ENCODE measurements around the gene VSNL1. TPM values are rescaled to one million over a fixed set of nuclear protein-coding genes. Genes with fewer than 3 reads are reported as not detected.

VSNL1 gene
- total RNA-seq, 1 experiment from 2014 or later, result not detected

GRCh38 chr2:17630089-17630488 lies 89.6 kb downstream of the VSNL1 start:
- Histone ChIP-seq H3K36me3 (ENCODE audit: low read depth, low read length) (no peaks in the 10 kb centered on the region), H3K9me2 (replicated peaks; ENCODE audit: low read length) (no peaks in the 10 kb centered on the region), H3K27ac (ENCODE audit: low read length) (no peak overlapping the region), H3K4me1 (ENCODE audit: insufficient read depth, low read length) (no peaks in the 10 kb centered on the region), H4K20me1 (ENCODE audit: low read length) (no peaks in the 10 kb centered on the region), H3F3A (ENCODE audit: low read length, unreplicated experiment) (no peaks in the 10 kb centered on the region), H2AFZ (ENCODE audit: low read length) (no peak overlapping the region), H3K4me2 (ENCODE audit: low read length) (no peak overlapping the region), H3K79me2 (ENCODE audit: low read length) (no peaks in the 10 kb centered on the region), H3K9me3 (ENCODE audit: low read length) (peaks cover 3% of the 10 kb centered on the region; the same call in 1 of the 2 replicates), H3K4me3 (ENCODE audit: low read length) (no peak overlapping the region), H3K9ac (ENCODE audit: low read length) (no peak overlapping the region), H3K27me3 (ENCODE audit: low read length) (no peaks in the 10 kb centered on the region)
- DNase-seq (no peak), ATAC-seq (no peak)
- ChIA-PET POLR2A (ENCODE audit: unreplicated experiment) (no interaction called here), CTCF (no interaction called here)
- intact Hi-C loops (cut with micrococcal nuclease), result no loop called here
- no TSS peak for BruUV-seq (replicated peaks)
- TF ChIP-seq CTCF (conservative IDR thresholded peaks at IDR 0.05; ENCODE audit: low read depth, low read length) (no peak), EZH2phosphoT487 (IDR thresholded peaks at IDR 0.05; ENCODE audit: borderline replicate concordance, low read length) (no peak), EZH2 (IDR thresholded peaks at IDR 0.05; ENCODE audit: low read length, unreplicated experiment) (no peak)

- CTCF ChIA-PET, result no interaction called here
- no peak for TF ChIP-seq EZH2phosphoT487 (IDR thresholded peaks at IDR 0.05; ENCODE audit: borderline replicate concordance, low read length)
- TF ChIP-seq CTCF (conservative IDR thresholded peaks at IDR 0.05; ENCODE audit: low read depth, low read length), result no peak
- TF ChIP-seq EZH2 (IDR thresholded peaks at IDR 0.05; ENCODE audit: low read length, unreplicated experiment), result no peak
- no peak overlapping the region for H3K4me3 ChIP-seq (ENCODE audit: low read length)
Observed at GRCh38 chr2:17634997-17635396, 94.5 kb downstream of the VSNL1 start.

DNA sequence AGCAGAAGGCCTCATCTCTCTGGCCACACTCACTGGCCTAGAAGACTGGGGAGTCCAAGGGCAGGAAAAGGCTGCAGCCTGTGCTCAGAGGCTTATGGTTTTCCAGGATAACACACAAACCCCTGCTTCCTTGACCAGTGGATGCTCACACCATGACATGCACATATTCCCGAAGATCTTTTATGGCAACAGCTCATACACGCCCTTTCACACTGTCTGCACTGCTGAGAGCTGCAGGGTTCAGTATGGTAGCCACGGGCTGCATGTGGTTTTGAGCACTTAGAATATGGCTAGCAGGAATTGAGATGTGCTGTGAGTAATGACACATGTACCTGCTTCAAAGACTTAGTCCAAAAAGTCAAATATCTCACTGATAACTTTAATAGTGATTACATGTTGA lies 95.8 kb downstream of the VSNL1 start:
- BruUV-seq (replicated peaks), result no TSS peak
- Histone ChIP-seq H3K36me3 (ENCODE audit: low read depth, low read length) (no peaks in the 10 kb centered on the region), H3K79me2 (ENCODE audit: low read length) (no peaks in the 10 kb centered on the region), H3K9me2 (replicated peaks; ENCODE audit: low read length) (no peaks in the 10 kb centered on the region), H3K4me2 (ENCODE audit: low read length) (no peak overlapping the region), H3K9me3 (ENCODE audit: low read length) (no peaks in the 10 kb centered on the region), H3K27ac (ENCODE audit: low read length) (no peak overlapping the region), H3K9ac (ENCODE audit: low read length) (no peak overlapping the region), H2AFZ (ENCODE audit: low read length) (no peak overlapping the region), H3K27me3 (ENCODE audit: low read length) (no peaks in the 10 kb centered on the region), H3F3A (ENCODE audit: low read length, unreplicated experiment) (no peaks in the 10 kb centered on the region), H4K20me1 (ENCODE audit: low read length) (no peaks in the 10 kb centered on the region), H3K4me3 (ENCODE audit: low read length) (no peak overlapping the region), H3K4me1 (ENCODE audit: insufficient read depth, low read length) (no peaks in the 10 kb centered on the region)
- DNase-seq (no peak), ATAC-seq (no peak)
- intact Hi-C loops (cut with micrococcal nuclease), result no loop called here
- ChIA-PET POLR2A (ENCODE audit: unreplicated experiment) (no interaction called here), CTCF (no interaction called here)
- TF ChIP-seq EZH2phosphoT487 (IDR thresholded peaks at IDR 0.05; ENCODE audit: borderline replicate concordance, low read length) (no peak), CTCF (conservative IDR thresholded peaks at IDR 0.05; ENCODE audit: low read depth, low read length) (no peak), EZH2 (IDR thresholded peaks at IDR 0.05; ENCODE audit: low read length, unreplicated experiment) (no peak)

More at GRCh38 chr2:17634997-17635396, 94.5 kb downstream of the VSNL1 start:
- Histone ChIP-seq H4K20me1 (ENCODE audit: low read length) (no peaks in the 10 kb centered on the region), H2AFZ (ENCODE audit: low read length) (no peak overlapping the region), H3K36me3 (ENCODE audit: low read depth, low read length) (no peaks in the 10 kb centered on the region), H3K9ac (ENCODE audit: low read length) (no peak overlapping the region), H3K4me1 (ENCODE audit: insufficient read depth, low read length) (no peaks in the 10 kb centered on the region), H3K9me3 (ENCODE audit: low read length) (no peaks in the 10 kb centered on the region), H3F3A (ENCODE audit: low read length, unreplicated experiment) (no peaks in the 10 kb centered on the region), H3K27me3 (ENCODE audit: low read length) (no peaks in the 10 kb centered on the region), H3K9me2 (replicated peaks; ENCODE audit: low read length) (no peaks in the 10 kb centered on the region), H3K4me2 (ENCODE audit: low read length) (no peak overlapping the region), H3K79me2 (ENCODE audit: low read length) (no peaks in the 10 kb centered on the region), H3K27ac (ENCODE audit: low read length) (no peak overlapping the region)
- DNase-seq (no peak), ATAC-seq (no peak)
- intact Hi-C loops (cut with micrococcal nuclease), result no loop called here
- POLR2A ChIA-PET (ENCODE audit: unreplicated experiment), result no interaction called here
- no TSS peak for BruUV-seq (replicated peaks)
